Fibroblast of pulmonary artery (primary cell): ENCODE measurements around the gene VCAN.

Experiments used
- DNase-seq: peaks from one replicate; pipeline ENCODE4 v3.0.0-alpha.2; 2010; ENCODE audit warnings: low read depth
- H3K4me3 ChIP-seq: replicated peaks from 2 replicates; pipeline ENCODE4 v1.5.1; 2011; ENCODE audit warnings: low read depth, mild to moderate bottlenecking, control low read depth, low read length, moderate library complexity
- CTCF ChIP-seq: IDR thresholded peaks from 2 replicates; pipeline ENCODE4 v1.5.1; 2011; ENCODE audit warnings: mild to moderate bottlenecking, control low read depth, low read length, inconsistent platforms; ENCODE audit errors: missing control alignments

VCAN gene

GRCh38 chr5:83509540-83509939, 38.0 kb downstream of the VCAN start:
- H3K4me3 ChIP-seq = no peak overlapping the region
- peak; percentile 88 for DNase-seq
- no peak for TF ChIP-seq CTCF

- DNase-seq = no peak
- H3K4me3 ChIP-seq = no peak overlapping the region
- no peak for TF ChIP-seq CTCF
Measured at GRCh38 chr5:83510260-83510659, 38.7 kb downstream of the VCAN start.

- TF ChIP-seq CTCF = no peak
- peak; percentile 34 for DNase-seq
Measured at GRCh38 chr5:83512061-83512745, 40.7 kb downstream of the VCAN start.

GRCh38 chr5:83513081-83513480, 41.5 kb downstream of the VCAN start:
- no peak for TF ChIP-seq CTCF
- DNase-seq = no peak
- no peak overlapping the region for H3K4me3 ChIP-seq

More at GRCh38 chr5:83512061-83512745, 40.7 kb downstream of the VCAN start:
- no peak overlapping the region for H3K4me3 ChIP-seq

- no peak overlapping the region for H3K4me3 ChIP-seq
- DNase-seq = peak; percentile 31
- TF ChIP-seq CTCF = no peak
Measured at GRCh38 chr5:83513491-83513890, 41.9 kb downstream of the VCAN start.

GRCh38 chr5:83516377-83516776, 44.8 kb downstream of the VCAN start:
- DNase-seq = peak; percentile 33
- TF ChIP-seq CTCF = no peak
- H3K4me3 ChIP-seq = no peak overlapping the region

GRCh38 chr5:83517072-83517687, 45.6 kb downstream of the VCAN start:
- TF ChIP-seq CTCF = peak; percentile 24
- peak; percentile 36 for DNase-seq
- H3K4me3 ChIP-seq = no peak overlapping the region
